Hematopoietic multipotent progenitor cell treated with erythropoietin and hydrocortisone succinate and interleukin-3 and kit ligand, for 6 days (in vitro differentiated cells): ENCODE data around the gene HCN1.
"Not testable (repeated sequence)": the region's sequence is repeated elsewhere in the genome, so short reads cannot be mapped to it uniquely, and the experiment has no call there.

Experiments
- DNase-seq: peaks from one replicate; pipeline ENCODE4 v3.0.0-alpha.2; 2015

HCN1 gene

GRCh38 chr5:45609661-45610060 lies 86.5 kb downstream of the HCN1 start:
- no peak for DNase-seq

GRCh38 chr5:45604092-45604491 lies 92.1 kb downstream of the HCN1 start:
- no peak for DNase-seq

- DNase-seq = no peak
These were observed 94.8 kb downstream of the HCN1 start for GRCh38 chr5:45601424-45601823.

GRCh38 chr5:45596320-45596719 lies 99.9 kb downstream of the HCN1 start:
- no peak for DNase-seq

GRCh38 chr5:45586001-45586400 lies 110.2 kb downstream of the HCN1 start:
- DNase-seq = not testable (repeated sequence)

- DNase-seq = no peak
These were observed 117.9 kb downstream of the HCN1 start for GRCh38 chr5:45578270-45578669.

GRCh38 chr5:45568813-45569212 lies 127.4 kb downstream of the HCN1 start:
- no peak for DNase-seq

GRCh38 chr5:45542421-45542820 lies 153.8 kb downstream of the HCN1 start:
- DNase-seq = no peak

GRCh38 chr5:45533663-45534062 lies 162.5 kb downstream of the HCN1 start:
- DNase-seq = no peak

GRCh38 chr5:45532826-45533624 lies 163.2 kb downstream of the HCN1 start:
- no peak for DNase-seq

- peak; percentile 1 for DNase-seq
These were observed 175.1 kb downstream of the HCN1 start for GRCh38 chr5:45521067-45521466.

- DNase-seq = no peak
These were observed 183.7 kb downstream of the HCN1 start for GRCh38 chr5:45512521-45512920.

- DNase-seq = no peak
These were observed 186.8 kb downstream of the HCN1 start for GRCh38 chr5:45509371-45509770.

- no peak for DNase-seq
These were observed 188.0 kb downstream of the HCN1 start for GRCh38 chr5:45508135-45508534.

GRCh38 chr5:45507178-45507577 lies 189.0 kb downstream of the HCN1 start:
- no peak for DNase-seq

- DNase-seq = not testable (repeated sequence)
These were observed 197.2 kb downstream of the HCN1 start for GRCh38 chr5:45499006-45499405.

GRCh38 chr5:45491368-45491767 lies 204.8 kb downstream of the HCN1 start:
- no peak for DNase-seq

GRCh38 chr5:45484781-45485180 lies 211.4 kb downstream of the HCN1 start:
- DNase-seq = no peak

- no peak for DNase-seq
These were observed 242.1 kb downstream of the HCN1 start for GRCh38 chr5:45454114-45454513.

GRCh38 chr5:45444856-45445255 lies 251.3 kb downstream of the HCN1 start:
- DNase-seq = not testable (repeated sequence)

- no peak for DNase-seq
These were observed 255.7 kb downstream of the HCN1 start for GRCh38 chr5:45440466-45440865.

GRCh38 chr5:45437752-45438151 lies 258.4 kb downstream of the HCN1 start:
- no peak for DNase-seq

GRCh38 chr5:45417285-45417998 lies 278.7 kb downstream of the HCN1 start:
- no peak for DNase-seq
